K562 (cell line): Measurements from ENCODE around the gene TCIRG1. TPM values are rescaled to one million over a fixed set of nuclear protein-coding genes. Genes with fewer than 3 reads are reported as not detected.

ENCODE experiments used
- ARID3B ChIP-seq: fragments of 250-450 bp; sonication (Bioruptor Pico); IDR thresholded peaks from 2 replicates; pipeline ENCODE4 v1.4.0; 2020; ENCODE audit warnings: borderline replicate concordance
- CLOCK ChIP-seq: fragments of 250-450 bp; sonication (Bioruptor Pico); IDR thresholded peaks from 2 replicates; pipeline ENCODE4 v1.4.0; 2020; ENCODE audit warnings: mild to moderate bottlenecking, moderate library complexity, borderline replicate concordance
- CXXC5 ChIP-seq: fragments of 250-450 bp; sonication (Bioruptor Pico); IDR thresholded peaks from 2 replicates; pipeline ENCODE4 v1.8.0; 2022; ENCODE audit warnings: inconsistent platforms, mild to moderate bottlenecking, moderate library complexity
- GMEB1 ChIP-seq: fragments of 250-450 bp; sonication (Bioruptor Pico); IDR thresholded peaks from 2 replicates; pipeline ENCODE4 v1.4.0; 2020; ENCODE audit warnings: mild to moderate bottlenecking
- HSF4 ChIP-seq: fragments of 250-450 bp; sonication (Bioruptor Pico); IDR thresholded peaks from 2 replicates; pipeline ENCODE4 v2.1.2; 2022; ENCODE audit warnings: mild to moderate bottlenecking, moderate library complexity, borderline replicate concordance
- L3MBTL2 ChIP-seq: fragments of 450-650 bp; IDR thresholded peaks from 2 replicates; pipeline ENCODE4 v1.6.1; 2016; ENCODE audit warnings: mild to moderate bottlenecking, moderate library complexity
- NFE2 ChIP-seq: IDR thresholded peaks from 2 replicates; pipeline ENCODE4 v1.6.1; 2014; ENCODE audit warnings: antibody characterized with exemption, low read depth
- NR2F6 ChIP-seq: fragments of 450-650 bp; formaldehyde crosslinking; IDR thresholded peaks from 2 replicates; pipeline ENCODE4 v1.4.0; 2020; ENCODE audit warnings: mild to moderate bottlenecking
- RCOR1 ChIP-seq, 2 experiments: IDR thresholded peaks; 2 replicates each; pipeline ENCODE4 v1.6.1; 2012; ENCODE audit warnings: low read depth in 2 of 2, low read length in 2 of 2, borderline replicate concordance in 1 of 2, improper control_type of control experiment in 1 of 2
- WHSC1 ChIP-seq: IDR thresholded peaks from one replicate; pipeline ENCODE4 v1.6.1; 2012; ENCODE audit warnings: low read length, control low read depth, inconsistent platforms
- ZBTB12 ChIP-seq: fragments of 250-450 bp; sonication (Bioruptor Pico); IDR thresholded peaks from 2 replicates; pipeline ENCODE4 v1.4.0; 2020
- polyA plus RNA-seq, 8 experiments: library from polyadenylated mRNA; depleted of rRNA in 4 of 8; stranded (reverse) in 5 of 8; unstranded in 3 of 8; fragments of >200 nt; fragmentation: Nextera tagmentation in 2 of 8; fragmentation: Illumina TruSeq in 1 of 8; extraction: Ambion mirVana in 2 of 8; extraction: Trizol in 1 of 8; gene quantifications; 2 replicates each; pipeline versions ENCODE4 v1.2.1 to v1.2.3, GENCODE V29; 2011 to 2014; ENCODE audit warnings: inconsistent platforms in 1 of 8, missing spikeins in 1 of 8
- total RNA-seq, 7 experiments: library from RNA; depleted of rRNA in 6 of 7; stranded (reverse); fragments of >200 nt in 6 of 7; fragmentation: Illumina TruSeq in 2 of 7; extraction: Trizol in 2 of 7; gene quantifications; 2 replicates each; pipeline versions ENCODE4 v1.2.1 to v1.2.3, GENCODE V29; 2011 to 2021; ENCODE audit warnings: low replicate concordance in 1 of 7
- TF ChIP-seq, protein P1 (sequence below): fragments of 450-650 bp; formaldehyde crosslinking; conservative IDR thresholded peaks from 2 replicates; pipeline ENCODE4 v1.4.0; 2022; ENCODE audit warnings: mild to moderate bottlenecking, missing genetic modification characterization
- TF ChIP-seq, protein P2 (sequence below): fragments of 250-450 bp; sonication (Bioruptor Pico); IDR thresholded peaks from 2 replicates; pipeline ENCODE4 v1.5.0; 2021
- TF ChIP-seq, protein P3 (sequence below), 2 experiments: IDR thresholded peaks; 2 replicates each; pipeline ENCODE4 v1.6.1; 2011; ENCODE audit warnings: borderline replicate concordance in 1 of 2, control low read depth in 1 of 2, low read depth in 1 of 2, low read length in 1 of 2, mild to moderate bottlenecking in 1 of 2, mixed read lengths in 1 of 2, moderate library complexity in 1 of 2; ENCODE audit not compliant: insufficient read depth in 1 of 2, insufficient read length in 1 of 2, poor library complexity in 1 of 2, severe bottlenecking in 1 of 2; ENCODE audit errors: extremely low read depth in 1 of 2

TCIRG1 gene
- total and polyA plus RNA-seq, 9 of the 15 experiments (the other 6 are each of a cell fraction or from before 2014, with no cell fraction given), result 0.49 to 143 (median 24.4) TPM

DNA sequence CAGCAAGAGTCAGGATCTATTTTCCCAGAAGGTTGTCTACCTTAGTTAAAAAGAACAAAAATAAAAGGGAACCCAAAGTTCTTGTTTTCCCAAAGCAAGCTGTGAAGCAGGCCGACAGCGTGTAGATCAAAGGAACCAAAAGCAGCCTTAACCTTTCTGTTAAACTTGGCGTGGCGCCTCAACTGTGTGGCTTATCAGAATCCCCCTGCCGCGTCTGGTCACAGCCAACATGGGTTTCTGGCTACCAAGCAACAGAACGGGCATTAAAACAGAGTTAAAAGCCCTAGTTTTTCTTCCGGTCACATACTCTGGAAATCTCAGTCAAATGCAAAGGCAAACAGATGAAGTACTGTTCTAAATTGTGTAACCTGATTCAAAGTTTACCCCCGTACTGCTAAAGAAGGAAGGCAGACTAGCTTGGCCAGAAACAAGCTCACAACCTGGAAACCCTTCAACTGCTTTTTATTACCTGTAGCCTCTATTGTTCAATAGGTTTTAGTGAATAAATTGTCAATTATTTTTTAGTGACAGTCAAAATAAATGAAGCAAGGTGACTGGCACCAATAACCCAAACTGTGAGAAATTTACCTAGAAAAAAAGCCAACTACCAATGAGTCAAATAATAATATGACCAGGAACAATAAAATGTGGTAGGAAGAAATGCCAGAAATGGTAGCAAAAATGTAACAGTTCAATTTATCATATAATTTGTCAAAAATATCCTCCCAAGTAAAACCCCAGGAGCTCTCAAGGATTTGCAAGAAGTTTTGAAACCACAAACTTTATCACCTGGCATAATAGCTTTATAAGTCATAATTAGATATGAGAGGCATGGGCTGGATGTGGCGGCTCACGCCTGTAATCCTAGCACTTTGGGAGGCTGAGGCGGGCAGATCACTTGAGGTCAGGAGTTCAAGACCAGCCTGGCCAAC is 60.9 kb downstream of the TCIRG1 start (continued):
- TF ChIP-seq WHSC1 (no peak), NFE2 (no peak), CXXC5 (peak; percentile 31; the same call in 1 of the 2 replicates), HSF4 (CRISPR knock-in tag) (no peak), CLOCK (CRISPR knock-in tag) (no peak), ZBTB12 (CRISPR knock-in tag) (no peak), NR2F6 (CRISPR knock-in tag) (no peak), GMEB1 (CRISPR knock-in tag) (no peak), L3MBTL2 (0 out of 2 replicates have a peak, but pooled peaks have one; percentile 22), ARID3B (CRISPR knock-in tag) (no peak), RCOR1 (IDR thresholded peaks at IDR 0.05; ENCODE audit: borderline replicate concordance in 1 of 2, low read depth in 2 of 2, low read length in 2 of 2) (peak in 1 of 2 experiments; percentile 59; a peak in 3 of 4 replicates)
- TF ChIP-seq, protein P1, sequence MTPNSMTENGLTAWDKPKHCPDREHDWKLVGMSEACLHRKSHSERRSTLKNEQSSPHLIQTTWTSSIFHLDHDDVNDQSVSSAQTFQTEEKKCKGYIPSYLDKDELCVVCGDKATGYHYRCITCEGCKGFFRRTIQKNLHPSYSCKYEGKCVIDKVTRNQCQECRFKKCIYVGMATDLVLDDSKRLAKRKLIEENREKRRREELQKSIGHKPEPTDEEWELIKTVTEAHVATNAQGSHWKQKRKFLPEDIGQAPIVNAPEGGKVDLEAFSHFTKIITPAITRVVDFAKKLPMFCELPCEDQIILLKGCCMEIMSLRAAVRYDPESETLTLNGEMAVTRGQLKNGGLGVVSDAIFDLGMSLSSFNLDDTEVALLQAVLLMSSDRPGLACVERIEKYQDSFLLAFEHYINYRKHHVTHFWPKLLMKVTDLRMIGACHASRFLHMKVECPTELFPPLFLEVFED (CRISPR knock-in tag), result no peak
- TF ChIP-seq, protein P2, sequence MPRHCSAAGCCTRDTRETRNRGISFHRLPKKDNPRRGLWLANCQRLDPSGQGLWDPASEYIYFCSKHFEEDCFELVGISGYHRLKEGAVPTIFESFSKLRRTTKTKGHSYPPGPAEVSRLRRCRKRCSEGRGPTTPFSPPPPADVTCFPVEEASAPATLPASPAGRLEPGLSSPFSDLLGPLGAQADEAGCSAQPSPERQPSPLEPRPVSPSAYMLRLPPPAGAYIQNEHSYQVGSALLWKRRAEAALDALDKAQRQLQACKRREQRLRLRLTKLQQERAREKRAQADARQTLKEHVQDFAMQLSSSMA (CRISPR knock-in tag), result no peak
- TF ChIP-seq, protein P3, sequence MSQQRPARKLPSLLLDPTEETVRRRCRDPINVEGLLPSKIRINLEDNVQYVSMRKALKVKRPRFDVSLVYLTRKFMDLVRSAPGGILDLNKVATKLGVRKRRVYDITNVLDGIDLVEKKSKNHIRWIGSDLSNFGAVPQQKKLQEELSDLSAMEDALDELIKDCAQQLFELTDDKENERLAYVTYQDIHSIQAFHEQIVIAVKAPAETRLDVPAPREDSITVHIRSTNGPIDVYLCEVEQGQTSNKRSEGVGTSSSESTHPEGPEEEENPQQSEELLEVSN (IDR thresholded peaks at IDR 0.05; ENCODE audit: borderline replicate concordance in 1 of 2, extremely low read depth in 1 of 2, insufficient read depth in 1 of 2, insufficient read length in 1 of 2, low read depth in 1 of 2, low read length in 1 of 2, poor library complexity in 1 of 2, severe bottlenecking in 1 of 2), result peak in 1 of 2 experiments; percentile 21
